T-helper 2 cell treated with Interferon-gamma antibody and Interleukin-4, amounts not matched to agents 5 μg/mL and 100 μg/mL, for 36 hours (primary cell): ENCODE data around the gene TMC5.

Experiments used
- DNase-seq: peaks from one replicate; pipeline ENCODE4 v3.0.0; 2021; ENCODE audit warnings: low spot score
- H3K27ac Mint-ChIP-seq: one replicate; pipeline ENCODE4 v1.8.0; 2021; ENCODE audit warnings: mild to moderate bottlenecking, mixed read lengths
- H3K27me3 Mint-ChIP-seq: one replicate; pipeline ENCODE4 v1.8.0; 2021; ENCODE audit warnings: low read depth, mixed read lengths
- H3K36me3 Mint-ChIP-seq: one replicate; pipeline ENCODE4 v1.8.0; 2021; ENCODE audit warnings: low read depth, mixed read lengths
- H3K4me1 Mint-ChIP-seq: one replicate; pipeline ENCODE4 v1.8.0; 2021; ENCODE audit warnings: low read depth, mixed read lengths
- H3K4me3 Mint-ChIP-seq: one replicate; pipeline ENCODE4 v1.8.0; 2022; ENCODE audit warnings: mild to moderate bottlenecking, moderate library complexity, mixed read lengths
- H3K9me3 Mint-ChIP-seq: one replicate; pipeline ENCODE4 v1.8.0; 2021; ENCODE audit warnings: mixed read lengths

Gene TMC5

DNA sequence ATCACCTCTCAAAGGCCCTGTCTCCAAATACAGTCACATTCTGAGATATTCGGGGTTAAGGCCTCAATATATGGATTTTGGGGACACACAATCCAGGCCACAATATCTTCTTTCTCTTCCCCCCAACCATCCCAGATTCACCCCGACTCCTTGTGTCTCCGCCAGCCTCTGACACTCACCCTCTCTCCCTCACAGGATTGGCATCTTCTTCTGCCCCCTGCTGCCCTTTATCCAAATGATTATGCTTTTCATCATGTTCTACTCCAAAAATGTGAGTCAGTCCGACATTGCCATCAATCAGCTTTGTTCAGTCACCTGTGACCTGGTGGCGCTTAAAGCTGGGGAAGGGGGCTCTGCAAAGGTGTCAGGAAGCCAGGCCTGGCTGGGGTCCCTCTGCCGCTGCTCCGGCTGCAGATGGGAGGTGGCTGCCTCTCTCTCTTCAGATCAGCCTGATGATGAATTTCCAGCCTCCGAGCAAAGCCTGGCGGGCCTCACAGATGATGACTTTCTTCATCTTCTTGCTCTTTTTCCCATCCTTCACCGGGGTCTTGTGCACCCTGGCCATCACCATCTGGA is 69.2 kb downstream of the TMC5 start:
- Mint-ChIP-seq H3K27me3 (no peaks in the 10 kb centered on the region), H3K27ac (no peak overlapping the region), H3K36me3 (no peaks in the 10 kb centered on the region), H3K4me3 (no peak overlapping the region), H3K4me1 (no peaks in the 10 kb centered on the region), H3K9me3 (no peaks in the 10 kb centered on the region)
- DNase-seq: no peak

DNA sequence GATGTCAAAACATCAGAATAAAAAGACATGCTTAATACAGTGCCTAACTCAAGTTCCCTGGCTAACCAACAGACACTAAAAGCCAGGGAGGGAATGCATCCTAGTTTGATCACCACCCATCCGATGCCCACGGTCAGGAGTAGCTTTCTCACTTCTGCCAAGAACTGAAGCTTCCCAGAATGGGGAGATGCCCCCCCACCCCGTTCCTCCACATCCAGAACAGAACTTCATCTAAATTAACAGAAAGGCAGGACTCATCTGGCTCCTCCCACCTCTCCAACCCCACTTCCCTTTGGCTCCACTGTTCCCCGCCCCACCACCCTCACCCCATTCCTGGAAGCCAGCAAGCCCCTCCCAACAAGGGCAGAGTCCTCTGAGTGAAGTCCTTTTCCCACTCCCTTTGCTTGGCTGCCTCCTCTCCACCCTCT is 70.5 kb downstream of the TMC5 start:
- no peak overlapping the region for H3K4me3 Mint-ChIP-seq
- H3K4me1 Mint-ChIP-seq: no peaks in the 10 kb centered on the region
- H3K9me3 Mint-ChIP-seq: no peaks in the 10 kb centered on the region
- no peak for DNase-seq
- no peak overlapping the region for H3K27ac Mint-ChIP-seq
- H3K27me3 Mint-ChIP-seq: no peaks in the 10 kb centered on the region
- no peaks in the 10 kb centered on the region for H3K36me3 Mint-ChIP-seq

DNA sequence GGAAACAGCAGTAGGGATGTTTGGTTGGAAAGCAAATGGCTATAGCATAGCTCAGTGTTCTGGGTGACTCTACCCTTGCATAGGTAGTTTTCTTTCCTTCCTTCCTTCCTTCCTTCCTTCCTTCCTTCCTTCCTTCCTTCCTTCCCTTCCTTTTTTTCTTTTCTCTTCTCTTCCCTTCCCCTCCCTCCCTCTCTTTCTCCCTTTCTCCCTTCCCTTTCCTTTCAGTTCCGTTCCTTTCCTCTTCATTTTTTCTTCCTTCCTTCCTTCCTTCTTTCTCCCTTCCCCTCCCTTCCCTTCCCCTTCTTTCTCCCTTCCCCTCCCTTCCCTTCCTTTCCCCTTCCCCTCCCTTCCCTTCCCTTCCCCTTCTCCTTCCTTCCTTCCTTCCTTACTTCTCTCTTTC is 72.9 kb downstream of the TMC5 start:
- Mint-ChIP-seq H3K36me3 (no peaks in the 10 kb centered on the region), H3K27ac (no peak overlapping the region), H3K27me3 (no peaks in the 10 kb centered on the region), H3K9me3 (no peaks in the 10 kb centered on the region), H3K4me1 (peaks cover 10% of the 10 kb centered on the region), H3K4me3 (no peak overlapping the region)
- DNase-seq: no peak

DNA sequence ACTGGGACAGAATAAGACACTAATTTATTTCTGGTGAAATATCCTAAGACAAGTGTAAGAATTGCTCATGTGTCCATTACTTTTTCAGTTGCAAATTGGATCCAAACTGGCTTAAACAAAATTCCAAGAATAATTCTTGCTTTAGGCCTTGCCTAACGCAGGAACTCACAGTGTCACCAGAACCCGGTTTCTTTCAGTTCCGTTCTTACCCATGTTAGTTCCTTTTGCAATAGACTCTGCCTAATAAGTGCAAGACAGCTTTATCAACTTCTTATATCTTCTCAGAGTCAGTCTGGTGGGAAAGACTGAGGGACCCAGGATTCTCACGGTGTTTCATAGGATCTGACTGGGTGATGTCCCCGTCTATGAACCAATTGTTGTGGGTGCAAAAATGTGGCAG is 79.5 kb downstream of the TMC5 start:
- Mint-ChIP-seq H3K4me1 (peaks cover 10% of the 10 kb centered on the region), H3K36me3 (peaks cover 19% of the 10 kb centered on the region), H3K9me3 (no peaks in the 10 kb centered on the region), H3K27ac (no peak overlapping the region), H3K27me3 (no peaks in the 10 kb centered on the region), H3K4me3 (no peak overlapping the region)
- no peak for DNase-seq

DNA sequence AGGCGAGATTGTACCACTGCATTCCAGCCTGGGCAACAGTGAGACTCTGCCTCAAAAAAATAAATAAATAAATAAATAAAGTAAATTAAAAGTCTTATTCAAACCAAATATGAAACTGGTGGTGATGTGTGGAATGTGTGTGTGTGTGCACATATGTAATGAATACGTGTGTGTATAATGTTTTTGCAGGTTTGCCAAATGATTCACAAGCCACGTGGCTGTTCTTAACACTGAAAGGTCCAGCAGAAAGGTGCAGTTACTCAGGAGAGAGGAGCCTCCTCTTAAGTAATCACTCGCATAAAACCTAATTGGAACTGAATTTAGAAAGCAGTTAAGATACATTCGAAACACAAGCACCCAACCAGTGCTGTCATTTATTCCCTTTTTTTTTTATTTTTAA is 81.3 kb downstream of the TMC5 start:
- Mint-ChIP-seq H3K4me3 (no peak overlapping the region), H3K4me1 (peaks cover 2% of the 10 kb centered on the region), H3K27me3 (no peaks in the 10 kb centered on the region), H3K9me3 (no peaks in the 10 kb centered on the region), H3K36me3 (peaks cover 27% of the 10 kb centered on the region), H3K27ac (no peak overlapping the region)
- no peak for DNase-seq

DNA sequence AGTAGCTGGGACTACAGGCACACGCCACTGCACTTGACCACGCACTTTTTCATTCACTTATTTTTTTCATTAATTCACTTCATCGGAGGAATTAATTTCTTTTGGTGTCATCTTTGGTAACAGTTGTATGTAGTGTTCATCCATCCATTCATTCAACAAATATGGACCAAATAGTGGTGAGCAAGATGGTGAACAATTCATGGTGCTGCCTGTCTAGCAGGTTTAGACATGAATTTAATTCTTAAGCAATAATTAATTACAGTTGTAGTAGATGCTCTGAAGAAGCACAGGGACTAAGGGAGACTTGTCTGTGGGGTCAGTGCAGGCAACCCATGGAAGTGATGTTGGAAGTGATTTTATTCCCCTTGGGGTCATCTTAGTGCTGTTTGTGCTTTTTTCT is 81.8 kb downstream of the TMC5 start:
- no peaks in the 10 kb centered on the region for H3K9me3 Mint-ChIP-seq
- H3K27me3 Mint-ChIP-seq: no peaks in the 10 kb centered on the region
- no peaks in the 10 kb centered on the region for H3K4me1 Mint-ChIP-seq
- H3K4me3 Mint-ChIP-seq: no peak overlapping the region
- no peak for DNase-seq
- H3K27ac Mint-ChIP-seq: no peak overlapping the region
- H3K36me3 Mint-ChIP-seq: peaks cover 32% of the 10 kb centered on the region

DNA sequence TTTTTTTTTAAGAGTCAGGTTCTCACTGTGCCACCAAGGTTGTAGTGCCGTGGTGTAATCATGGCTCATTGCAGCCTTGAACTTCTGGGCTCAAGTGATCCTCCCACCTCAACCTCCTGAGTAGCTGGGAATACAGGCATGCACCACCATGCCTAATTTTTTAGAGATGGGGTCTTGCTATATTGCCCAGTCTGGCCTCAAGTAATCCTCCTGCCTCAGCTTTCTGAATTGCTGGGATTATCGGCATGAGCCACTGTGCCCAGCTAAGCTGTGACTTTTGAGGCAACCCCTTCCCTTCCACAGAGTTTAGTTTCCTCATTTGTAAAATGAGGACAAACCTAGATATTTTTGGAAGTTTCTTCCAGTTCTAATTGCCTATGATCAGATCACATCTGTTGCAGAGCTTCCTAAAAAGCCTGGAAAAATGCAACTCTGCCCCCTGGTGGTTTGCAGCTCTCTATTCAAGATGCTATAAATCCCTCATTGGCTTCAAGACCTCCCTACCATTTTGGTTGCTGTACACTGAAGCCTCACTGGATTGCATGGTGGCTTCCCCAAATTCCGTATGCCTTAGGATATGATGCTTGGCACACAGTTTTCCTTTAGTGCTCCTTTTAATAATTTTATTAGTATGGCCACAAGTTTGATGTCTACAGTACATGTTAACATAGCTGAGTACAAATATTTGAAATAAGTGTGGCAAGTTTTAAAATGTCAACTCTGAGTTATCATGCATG is 84.9 kb downstream of the TMC5 start:
- H3K4me1 Mint-ChIP-seq: no peaks in the 10 kb centered on the region
- H3K9me3 Mint-ChIP-seq: no peaks in the 10 kb centered on the region
- H3K4me3 Mint-ChIP-seq: no peak overlapping the region
- H3K36me3 Mint-ChIP-seq: peaks cover 48% of the 10 kb centered on the region
- no peak overlapping the region for H3K27ac Mint-ChIP-seq
- peak; percentile 45 for DNase-seq
- no peaks in the 10 kb centered on the region for H3K27me3 Mint-ChIP-seq

DNA sequence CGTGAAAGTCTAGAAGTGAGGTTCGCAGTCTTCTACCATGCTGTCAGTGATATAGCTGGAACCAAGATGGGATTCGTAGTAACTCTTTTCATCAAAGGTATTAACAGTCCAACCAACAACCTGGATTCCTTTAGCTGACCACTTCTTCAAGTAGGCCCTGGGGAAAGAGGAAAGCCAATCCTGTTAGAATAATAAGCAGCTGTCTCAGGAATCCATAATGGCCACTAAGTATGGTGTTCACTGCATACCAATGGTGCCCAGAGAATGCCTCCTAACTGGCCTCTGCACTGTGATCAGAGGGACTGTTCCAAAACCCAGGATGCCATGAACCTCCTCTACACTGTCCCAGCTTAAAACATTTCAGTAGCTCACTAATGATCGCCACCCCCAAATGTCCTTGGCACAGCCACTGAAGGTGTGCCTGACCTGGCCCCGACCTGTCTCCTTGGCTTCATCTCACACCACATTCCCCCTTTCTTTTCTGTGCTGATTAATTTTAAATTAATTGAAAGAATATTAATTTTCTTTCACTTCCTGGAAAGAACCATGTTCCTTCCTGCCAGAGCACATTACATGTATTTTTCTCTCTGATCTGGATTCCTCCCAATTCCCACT is 85.9 kb downstream of the TMC5 start:
- DNase-seq: no peak
- no peaks in the 10 kb centered on the region for H3K4me1 Mint-ChIP-seq
- no peaks in the 10 kb centered on the region for H3K27me3 Mint-ChIP-seq
- H3K9me3 Mint-ChIP-seq: no peaks in the 10 kb centered on the region
- H3K36me3 Mint-ChIP-seq: peaks cover 51% of the 10 kb centered on the region
- H3K27ac Mint-ChIP-seq: no peak overlapping the region
- H3K4me3 Mint-ChIP-seq: no peak overlapping the region

DNA sequence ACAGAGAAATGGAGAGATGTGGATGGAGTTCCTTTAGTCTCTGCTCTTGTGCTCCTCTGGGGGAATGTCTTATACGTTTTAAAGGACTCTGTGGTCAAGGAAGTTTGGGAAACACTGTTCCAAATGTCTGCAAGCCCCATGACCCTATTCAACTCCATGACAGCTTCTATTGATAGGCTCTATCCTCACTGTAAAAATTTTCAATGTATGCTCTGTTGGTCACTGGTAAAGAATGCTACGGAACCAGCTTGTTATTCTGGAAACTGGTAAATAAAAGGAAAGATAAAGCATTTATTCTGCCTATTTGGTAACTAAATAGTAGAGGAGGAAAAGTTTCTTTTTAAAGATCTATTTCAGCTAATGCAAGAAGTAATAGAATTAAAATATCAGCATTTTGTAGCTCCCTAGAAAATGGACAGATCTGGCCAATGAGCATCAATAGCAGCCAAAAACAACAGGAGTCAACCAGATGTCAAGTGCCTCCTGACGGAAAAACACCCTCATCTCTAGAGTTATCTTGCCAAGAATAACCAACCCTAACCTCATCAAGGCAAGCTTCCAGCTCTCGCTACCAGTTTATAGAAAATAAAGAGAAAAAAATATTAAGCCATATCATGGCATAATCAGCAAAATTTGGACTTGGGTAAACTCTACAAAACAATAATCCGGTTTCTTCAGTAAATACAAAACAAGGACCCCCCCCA is 88.1 kb downstream of the TMC5 start:
- Mint-ChIP-seq H3K4me1 (no peaks in the 10 kb centered on the region), H3K27ac (no peak overlapping the region), H3K9me3 (no peaks in the 10 kb centered on the region), H3K4me3 (no peak overlapping the region), H3K36me3 (peaks cover 46% of the 10 kb centered on the region), H3K27me3 (no peaks in the 10 kb centered on the region)
- DNase-seq: no peak

DNA sequence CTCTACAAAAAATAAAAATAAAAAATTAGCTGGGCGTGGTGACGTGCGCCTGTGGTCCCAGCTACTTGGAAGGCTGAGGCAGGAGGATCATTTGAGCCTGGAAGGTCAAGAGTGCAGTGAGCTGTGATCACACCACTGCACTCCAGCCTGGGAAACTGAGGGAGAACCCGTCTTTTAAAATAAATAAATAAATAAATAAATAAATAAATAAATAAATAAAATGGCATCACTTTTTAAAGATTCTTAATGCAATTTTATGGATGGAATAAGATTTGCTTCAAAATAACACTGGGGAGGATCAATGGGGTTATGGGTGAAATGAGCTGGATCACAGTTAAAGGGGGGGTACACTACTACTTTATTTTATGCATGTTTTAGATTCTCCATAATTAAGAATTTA is 89.3 kb downstream of the TMC5 start:
- no peak overlapping the region for H3K4me3 Mint-ChIP-seq
- no peak overlapping the region for H3K27ac Mint-ChIP-seq
- no peaks in the 10 kb centered on the region for H3K27me3 Mint-ChIP-seq
- no peak for DNase-seq
- no peaks in the 10 kb centered on the region for H3K9me3 Mint-ChIP-seq
- H3K36me3 Mint-ChIP-seq: peaks cover 44% of the 10 kb centered on the region
- peaks cover 4% of the 10 kb centered on the region for H3K4me1 Mint-ChIP-seq

DNA sequence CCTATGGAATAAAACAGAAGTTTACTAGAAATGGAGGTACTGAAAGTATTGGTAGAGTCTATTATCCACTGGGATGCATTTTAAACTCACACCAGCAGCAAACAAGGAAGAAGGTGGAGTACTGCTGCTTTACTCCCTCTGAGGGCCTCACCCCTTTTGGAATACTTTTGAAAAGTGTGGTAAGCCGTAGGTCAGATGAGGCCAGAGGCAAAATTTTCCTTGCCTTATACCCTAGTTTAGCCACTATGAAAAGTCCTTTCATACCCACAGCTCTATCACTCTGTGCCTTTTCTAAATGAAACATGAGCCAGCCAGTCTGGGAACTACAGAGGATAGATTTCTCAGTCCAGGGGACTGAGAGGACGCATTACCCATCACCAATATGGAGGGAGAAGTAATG is 90.2 kb downstream of the TMC5 start:
- H3K27me3 Mint-ChIP-seq: no peaks in the 10 kb centered on the region
- H3K4me1 Mint-ChIP-seq: peaks cover 6% of the 10 kb centered on the region
- H3K4me3 Mint-ChIP-seq: no peak overlapping the region
- no peaks in the 10 kb centered on the region for H3K9me3 Mint-ChIP-seq
- DNase-seq: no peak
- peaks cover 46% of the 10 kb centered on the region for H3K36me3 Mint-ChIP-seq
- H3K27ac Mint-ChIP-seq: no peak overlapping the region

DNA sequence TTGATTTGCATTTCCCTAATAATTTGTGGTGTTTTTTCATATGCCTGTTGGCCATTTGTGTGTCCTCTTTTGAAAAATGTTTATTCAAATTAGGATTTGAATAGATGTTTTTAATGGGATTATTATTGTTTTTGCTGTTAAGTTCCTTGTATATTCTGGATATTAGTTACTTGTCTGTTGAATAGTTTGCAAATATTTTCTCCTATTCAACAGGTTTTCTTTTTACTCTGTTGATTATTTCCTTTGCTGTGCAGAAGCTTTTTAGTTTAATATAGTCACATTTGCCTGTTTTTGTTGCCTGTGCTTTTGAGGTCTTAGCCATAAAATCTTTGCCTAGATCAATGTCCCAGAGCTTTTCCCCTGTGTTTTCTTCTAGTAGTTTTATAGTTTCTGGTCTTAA is 94.6 kb downstream of the TMC5 start:
- Mint-ChIP-seq H3K9me3 (no peaks in the 10 kb centered on the region), H3K4me3 (no peak overlapping the region), H3K36me3 (peaks cover 50% of the 10 kb centered on the region), H3K27ac (no peak overlapping the region), H3K4me1 (peaks cover 16% of the 10 kb centered on the region), H3K27me3 (no peaks in the 10 kb centered on the region)
- DNase-seq: no peak

DNA sequence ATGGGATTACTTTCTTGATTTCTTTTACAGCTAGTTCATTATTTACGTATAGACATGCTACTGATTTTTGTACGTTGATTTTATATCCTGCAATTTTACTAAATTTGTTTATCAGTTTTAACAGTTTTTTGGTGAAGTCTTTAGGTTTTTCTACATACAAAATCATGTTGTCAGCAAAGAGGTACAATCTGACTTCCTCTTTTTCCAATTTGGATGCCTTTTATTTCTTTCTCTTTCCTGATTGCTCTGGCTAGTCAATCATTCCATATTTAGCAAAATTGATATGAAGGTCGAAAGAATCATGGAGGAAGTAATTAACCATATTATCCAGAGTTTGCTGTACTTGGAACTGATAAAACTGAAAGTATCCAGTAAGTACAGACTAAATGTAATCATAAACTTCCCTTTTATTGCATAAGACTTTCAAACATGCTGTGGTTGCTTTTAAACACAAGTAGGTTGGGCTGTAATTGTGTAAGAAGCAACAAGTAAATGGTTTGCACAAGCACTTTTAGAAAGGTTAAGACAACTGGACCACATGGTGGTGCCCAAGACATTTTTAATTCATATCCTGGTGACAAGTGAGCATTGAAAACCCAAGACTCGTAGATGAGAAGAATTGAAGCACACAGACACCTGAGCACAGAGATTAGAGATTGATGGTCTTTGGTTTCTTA is 95.8 kb downstream of the TMC5 start:
- H3K27me3 Mint-ChIP-seq: no peaks in the 10 kb centered on the region

DNA sequence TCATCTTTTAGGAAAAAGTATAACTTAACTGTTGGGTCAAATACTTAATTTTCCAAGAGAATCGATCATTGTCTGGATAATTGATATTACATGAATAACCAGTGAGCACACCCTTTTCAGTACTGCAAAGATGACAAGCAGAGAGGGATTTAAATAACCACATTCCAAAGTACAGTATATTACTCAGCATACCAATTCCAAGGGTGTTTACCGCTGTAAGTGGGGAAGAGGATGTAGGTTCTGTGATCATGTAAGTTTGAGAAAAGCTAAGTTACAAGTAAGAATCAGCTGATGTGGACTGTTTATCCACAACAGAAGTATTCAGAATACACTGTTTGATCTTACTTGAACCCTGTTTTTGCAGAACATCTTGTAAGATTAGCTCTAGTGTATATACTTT is 98.1 kb downstream of the TMC5 start:
- Mint-ChIP-seq H3K4me3 (no peak overlapping the region), H3K27ac (no peak overlapping the region), H3K9me3 (no peaks in the 10 kb centered on the region), H3K27me3 (no peaks in the 10 kb centered on the region), H3K4me1 (peaks cover 40% of the 10 kb centered on the region), H3K36me3 (peaks cover 51% of the 10 kb centered on the region)
- DNase-seq: no peak

More for the DNA sequence above, 95.8 kb downstream of the TMC5 start:
- no peak for DNase-seq
- Mint-ChIP-seq H3K36me3 (peaks cover 53% of the 10 kb centered on the region), H3K4me3 (no peak overlapping the region), H3K9me3 (no peaks in the 10 kb centered on the region), H3K27ac (no peak overlapping the region), H3K4me1 (peaks cover 25% of the 10 kb centered on the region)
